NCI-H2227 (cell line): ENCODE results near the gene COL4A2.
"Not testable (repeated sequence)": the region's sequence is repeated elsewhere in the genome, so short reads cannot be mapped to it uniquely, and the experiment has no call there.

ENCODE experiments used
- DNase-seq: peaks from one replicate; lab custom pipeline; 2025; ENCODE audit not compliant: unreplicated experiment; lab: John Stamatoyannopoulos, UW

COL4A2 gene

GRCh38 chr13:110374431-110375370 is 67.6 kb downstream of the COL4A2 start:
- no peak for DNase-seq

DNA sequence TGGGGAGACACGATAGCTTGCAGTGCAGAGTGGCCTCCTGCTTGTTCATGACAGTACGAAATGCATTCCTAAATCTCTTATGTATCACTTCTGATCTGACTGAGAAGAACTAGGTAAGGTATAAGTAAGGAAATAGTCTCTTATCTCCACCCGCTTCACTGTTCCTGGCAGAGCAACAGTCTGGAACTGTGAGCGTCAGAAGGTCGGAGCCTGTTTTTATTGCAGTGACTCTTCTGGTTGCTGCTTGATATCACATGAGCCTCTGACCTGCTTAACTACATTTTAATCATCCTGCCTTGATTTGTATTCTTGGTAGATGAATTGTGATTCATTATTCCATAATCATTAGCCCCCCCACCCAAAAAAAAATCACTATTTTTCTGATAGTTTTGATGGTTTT is 69.0 kb downstream of the COL4A2 start:
- no peak for DNase-seq

- DNase-seq: no peak
Measured at GRCh38 chr13:110377178-110377825, 70.2 kb downstream of the COL4A2 start.

DNA sequence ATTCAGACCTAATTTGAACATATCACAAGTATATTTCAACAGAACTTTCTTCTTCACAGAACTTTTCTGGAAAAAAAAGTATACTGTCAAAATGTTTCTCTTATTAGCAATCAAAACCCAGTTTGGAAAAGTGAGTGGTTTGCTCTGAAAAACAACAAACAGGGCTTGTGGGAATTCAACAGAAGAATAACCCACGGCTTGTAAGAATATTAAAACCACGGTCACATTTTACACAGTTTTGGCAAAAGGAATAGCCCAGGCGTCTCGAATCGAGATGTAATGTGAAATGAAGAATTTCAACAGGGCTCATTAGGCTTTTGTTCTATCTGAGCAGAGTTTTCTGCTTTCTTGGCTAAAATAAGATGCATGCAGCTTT is 70.7 kb downstream of the COL4A2 start:
- DNase-seq: no peak

- no peak for DNase-seq
Measured at GRCh38 chr13:110379358-110379757, 72.3 kb downstream of the COL4A2 start.

DNA sequence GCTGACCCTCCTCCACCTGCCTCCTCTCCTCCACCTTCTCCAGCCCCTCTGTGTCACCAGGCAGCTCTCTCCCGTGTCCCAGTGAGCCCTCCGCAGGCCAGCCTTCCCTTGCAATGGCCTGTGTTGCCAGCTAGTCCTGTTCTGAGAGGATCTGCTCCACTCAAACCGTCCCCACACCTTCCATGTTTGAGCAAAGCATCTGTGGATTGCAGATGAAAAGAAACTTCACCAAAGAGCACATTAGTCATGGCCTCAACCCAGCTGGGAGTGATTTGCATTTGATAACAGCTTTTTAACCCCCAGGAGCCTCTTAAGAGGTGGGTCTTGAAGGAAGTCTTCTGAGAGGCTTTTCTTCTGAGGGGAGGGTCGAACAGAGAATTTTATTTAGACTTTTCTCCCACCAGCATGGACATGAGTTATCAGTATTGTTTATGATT is 72.8 kb downstream of the COL4A2 start:
- no peak for DNase-seq

DNA sequence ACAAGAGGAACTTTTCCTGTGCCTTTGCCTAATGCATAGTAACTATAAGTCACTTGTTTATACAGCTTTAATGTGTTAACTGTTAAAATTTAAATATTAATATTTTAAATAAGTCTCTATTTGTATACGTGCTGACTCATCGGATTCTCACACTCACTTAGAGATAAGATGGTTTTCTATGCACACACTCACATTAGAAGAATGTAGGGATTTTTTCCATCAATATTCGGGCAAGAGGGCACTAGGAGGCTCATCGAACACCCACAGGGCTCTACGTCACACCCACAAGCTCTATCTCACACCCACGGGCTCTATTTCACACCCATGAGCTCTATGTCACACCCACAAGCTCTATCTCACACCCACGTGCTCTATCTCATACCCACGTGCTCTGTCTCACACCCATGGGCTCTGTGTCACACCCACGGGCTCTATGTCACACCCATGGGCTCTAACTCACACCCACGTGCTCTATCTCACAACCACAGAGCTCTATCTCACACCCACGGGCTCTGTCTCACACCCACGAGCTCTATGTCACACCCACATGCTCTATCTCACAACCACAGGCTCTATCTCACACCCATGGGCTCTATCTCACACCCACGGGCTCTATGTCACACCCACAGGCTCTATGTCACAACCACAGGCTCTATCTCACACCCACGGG is 73.4 kb downstream of the COL4A2 start:
- no peak for DNase-seq

- no peak for DNase-seq
Measured at GRCh38 chr13:110381029-110381360, 73.9 kb downstream of the COL4A2 start.

DNA sequence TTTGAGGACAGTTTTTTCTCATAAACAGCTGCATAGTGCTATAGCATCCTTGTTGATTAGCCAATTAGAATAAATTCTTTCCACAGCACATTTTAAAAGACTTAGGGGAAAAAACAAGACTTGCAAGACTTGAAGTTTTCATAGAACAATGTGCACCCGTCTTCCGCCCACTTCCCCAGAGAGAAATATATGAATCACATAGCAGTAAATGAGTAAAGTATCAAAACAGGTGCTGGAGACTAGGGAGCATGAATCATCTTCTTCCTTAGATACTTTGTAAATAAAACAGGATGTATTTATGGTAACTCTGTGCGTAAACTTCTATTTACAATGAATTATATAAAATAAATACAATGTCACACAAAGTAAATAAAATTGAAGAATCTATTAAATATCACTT is 75.1 kb downstream of the COL4A2 start:
- no peak for DNase-seq

DNA sequence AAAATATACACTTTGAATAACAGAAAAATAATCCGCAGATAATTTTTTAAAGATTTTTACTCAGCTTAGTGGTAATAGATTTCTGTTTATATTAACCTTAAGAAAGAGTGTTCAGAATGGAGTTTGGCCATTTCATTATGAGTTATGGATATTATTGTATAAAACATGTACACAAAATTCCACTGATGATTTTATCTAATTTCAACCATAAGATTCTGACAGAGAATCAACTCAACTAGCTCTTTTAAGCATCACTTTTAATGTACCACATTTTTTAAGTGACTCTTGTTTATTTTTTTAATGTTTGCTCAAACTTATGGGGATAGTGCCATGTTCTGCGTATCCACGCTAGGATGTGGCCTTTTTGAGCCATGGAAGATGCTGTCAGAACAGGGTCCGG is 75.7 kb downstream of the COL4A2 start:
- no peak for DNase-seq

DNA sequence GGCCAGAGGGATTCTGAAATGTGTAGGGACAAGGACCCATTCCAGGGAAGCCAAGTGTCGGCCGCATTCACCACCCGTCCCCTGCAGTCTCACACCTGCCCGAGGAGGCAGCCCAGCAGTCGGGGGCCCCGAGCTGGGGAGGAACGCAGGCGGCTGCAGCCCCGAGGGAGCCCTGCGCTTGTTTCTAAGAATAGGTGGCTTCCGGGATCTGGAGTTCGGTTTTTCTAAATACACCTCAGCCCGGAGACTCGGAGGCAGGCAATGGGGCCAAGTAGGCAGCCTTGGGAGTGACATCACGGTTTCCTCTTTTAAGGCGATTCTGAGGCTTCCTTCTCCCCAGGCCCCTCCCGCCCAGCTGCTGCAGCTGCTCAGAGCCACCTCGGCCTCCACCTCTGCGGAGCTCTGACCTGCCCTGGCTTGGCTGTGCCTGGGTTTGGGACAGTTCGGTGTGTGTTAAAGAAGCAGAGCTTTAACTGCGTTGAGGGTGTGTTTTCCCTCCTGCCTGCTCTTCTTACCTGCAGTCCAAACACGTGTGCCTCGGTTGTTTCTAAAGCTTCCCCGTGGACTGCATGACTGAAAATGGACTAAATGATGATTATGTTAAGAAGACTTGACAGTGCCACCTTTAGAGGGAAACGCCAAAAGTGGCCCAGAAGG is 80.5 kb downstream of the COL4A2 start:
- DNase-seq: no peak

GRCh38 chr13:110388108-110388943 is 81.2 kb downstream of the COL4A2 start:
- DNase-seq: no peak

GRCh38 chr13:110390567-110390966 is 83.5 kb downstream of the COL4A2 start:
- DNase-seq: no peak

DNA sequence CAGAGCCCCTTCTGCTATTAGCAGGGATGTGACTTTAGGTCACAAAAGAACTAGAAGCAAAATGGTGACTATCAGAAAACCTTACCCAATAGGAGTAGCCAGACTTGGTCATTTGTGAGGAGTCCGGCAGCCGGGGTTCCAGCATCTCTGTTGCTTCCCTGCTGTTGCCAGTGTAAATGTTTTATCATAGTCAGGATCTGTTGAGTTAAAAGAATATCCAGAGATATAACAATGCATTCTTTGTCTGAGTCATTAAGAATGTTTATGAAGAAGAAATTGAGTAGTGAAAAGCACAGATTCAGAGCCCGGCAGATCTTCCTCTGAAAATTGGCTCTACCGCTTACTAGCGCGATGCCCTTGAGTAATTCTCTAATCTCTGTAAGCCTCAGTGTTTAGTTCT is 84.2 kb downstream of the COL4A2 start:
- DNase-seq: no peak

DNA sequence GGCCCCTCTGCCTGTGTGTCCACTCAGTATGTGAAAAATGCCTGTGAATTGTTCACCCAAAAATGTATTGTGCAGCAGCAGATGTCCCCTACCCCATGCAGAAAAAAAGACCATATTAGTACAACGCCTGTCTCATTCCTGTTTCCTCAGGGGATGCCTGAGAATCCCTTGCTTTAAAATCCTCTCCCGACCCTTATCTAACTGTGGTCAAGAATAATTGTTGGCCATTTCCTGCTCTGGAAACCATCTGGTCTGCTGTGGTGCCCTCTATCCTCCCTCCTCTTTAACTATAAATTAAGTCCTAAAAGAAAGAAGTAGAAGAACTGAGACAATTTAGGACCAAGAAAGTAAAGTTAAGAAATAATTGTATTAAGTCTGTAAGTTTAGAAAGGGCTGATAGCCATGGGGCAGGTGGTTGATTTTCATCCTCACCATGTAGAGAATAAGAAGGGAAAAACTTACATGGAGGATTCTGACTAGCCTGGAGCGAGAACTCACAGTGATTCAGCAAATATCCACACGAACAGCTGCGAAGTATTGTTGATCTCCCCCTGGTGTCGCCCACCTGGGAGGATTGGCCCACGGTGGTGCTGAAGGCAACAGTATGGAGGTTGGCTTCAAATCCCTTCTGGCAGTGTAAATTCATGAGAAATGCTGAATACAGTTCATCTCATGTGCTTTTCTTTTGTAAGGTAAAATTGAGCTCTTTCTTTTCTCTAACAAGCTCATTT is 85.6 kb downstream of the COL4A2 start:
- DNase-seq: no peak

DNA sequence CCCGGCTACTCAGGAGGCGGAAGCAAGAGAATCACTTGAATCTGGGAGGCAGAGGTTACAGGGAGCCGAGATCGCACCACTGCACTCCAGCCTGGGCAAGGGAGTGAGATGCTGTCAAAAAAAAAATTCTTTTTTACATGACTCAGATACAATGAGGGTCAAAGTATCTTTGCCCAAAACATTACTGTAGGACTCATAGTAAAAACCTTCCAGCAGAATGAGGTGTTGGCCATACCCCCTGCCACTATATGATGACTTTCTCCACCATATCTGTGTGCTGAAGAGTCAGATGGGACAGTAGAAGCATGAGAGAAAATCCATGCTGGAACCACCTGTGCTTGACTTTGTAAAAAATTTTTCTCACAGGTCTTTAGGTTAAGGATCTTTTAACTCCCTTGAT is 86.7 kb downstream of the COL4A2 start:
- no peak for DNase-seq

GRCh38 chr13:110394371-110394841 is 87.3 kb downstream of the COL4A2 start:
- DNase-seq: no peak

- not testable (repeated sequence) for DNase-seq
Measured at GRCh38 chr13:110395616-110396015, 88.5 kb downstream of the COL4A2 start.

DNA sequence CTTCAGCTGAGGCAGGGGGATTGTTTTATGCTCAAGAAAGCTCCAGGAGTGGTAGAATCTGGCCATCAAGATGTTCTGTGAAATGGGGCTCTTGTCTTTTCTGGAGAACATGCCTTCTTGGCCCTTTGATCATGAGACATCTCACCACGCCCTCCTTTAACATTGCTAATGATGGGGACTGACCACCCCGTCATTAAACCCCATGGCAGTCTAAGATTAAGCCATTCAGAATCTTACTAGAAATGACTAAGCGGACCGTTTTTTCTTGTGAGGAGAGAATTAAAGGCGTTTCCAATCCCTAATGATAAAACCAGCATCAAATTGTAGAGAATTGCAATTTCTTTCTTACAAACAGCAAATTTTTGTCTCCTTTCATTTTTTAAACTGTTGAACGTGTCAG is 89.4 kb downstream of the COL4A2 start:
- DNase-seq: no peak

- DNase-seq: no peak
Measured at GRCh38 chr13:110396913-110397381, 89.9 kb downstream of the COL4A2 start.
